HG02798 (cell line): ENCODE results near the gene MYPN.
A peak's percentile ranks its signal among the peaks of the same experiment; 100 is the strongest.
"Not testable (repeated sequence)": the region's sequence is repeated elsewhere in the genome, so short reads cannot be mapped to it uniquely, and the experiment has no call there.

Experiments used
- ATAC-seq: cut with Tn5 transposase; IDR thresholded peaks from one replicate; pipeline ENCODE4 v1.9.1; 2021; ENCODE audit warnings: mild to moderate bottlenecking; ENCODE audit not compliant: unreplicated experiment, poor library complexity

MYPN gene

GRCh38 chr10:68133523-68133922 is 24.2 kb downstream of the MYPN start:
- no peak for ATAC-seq

DNA sequence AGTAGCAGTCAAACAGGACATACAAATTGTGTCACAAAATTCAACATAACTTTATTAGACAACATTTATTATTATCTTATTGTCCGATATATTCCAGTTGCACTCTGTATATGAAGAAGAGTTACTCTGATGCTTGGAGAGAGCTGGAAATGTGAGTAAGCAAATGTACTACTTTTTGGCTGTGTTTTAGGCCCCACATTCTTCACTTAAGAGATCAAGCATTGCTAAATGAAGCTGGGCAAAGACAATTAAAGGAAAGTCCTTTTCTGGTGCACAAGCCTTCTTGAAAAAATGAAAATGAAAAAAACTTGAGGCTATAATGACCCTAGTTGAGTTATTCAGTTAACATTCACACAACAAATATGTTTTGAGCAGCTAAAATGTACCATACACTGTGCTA is 26.1 kb downstream of the MYPN start:
- no peak for ATAC-seq

DNA sequence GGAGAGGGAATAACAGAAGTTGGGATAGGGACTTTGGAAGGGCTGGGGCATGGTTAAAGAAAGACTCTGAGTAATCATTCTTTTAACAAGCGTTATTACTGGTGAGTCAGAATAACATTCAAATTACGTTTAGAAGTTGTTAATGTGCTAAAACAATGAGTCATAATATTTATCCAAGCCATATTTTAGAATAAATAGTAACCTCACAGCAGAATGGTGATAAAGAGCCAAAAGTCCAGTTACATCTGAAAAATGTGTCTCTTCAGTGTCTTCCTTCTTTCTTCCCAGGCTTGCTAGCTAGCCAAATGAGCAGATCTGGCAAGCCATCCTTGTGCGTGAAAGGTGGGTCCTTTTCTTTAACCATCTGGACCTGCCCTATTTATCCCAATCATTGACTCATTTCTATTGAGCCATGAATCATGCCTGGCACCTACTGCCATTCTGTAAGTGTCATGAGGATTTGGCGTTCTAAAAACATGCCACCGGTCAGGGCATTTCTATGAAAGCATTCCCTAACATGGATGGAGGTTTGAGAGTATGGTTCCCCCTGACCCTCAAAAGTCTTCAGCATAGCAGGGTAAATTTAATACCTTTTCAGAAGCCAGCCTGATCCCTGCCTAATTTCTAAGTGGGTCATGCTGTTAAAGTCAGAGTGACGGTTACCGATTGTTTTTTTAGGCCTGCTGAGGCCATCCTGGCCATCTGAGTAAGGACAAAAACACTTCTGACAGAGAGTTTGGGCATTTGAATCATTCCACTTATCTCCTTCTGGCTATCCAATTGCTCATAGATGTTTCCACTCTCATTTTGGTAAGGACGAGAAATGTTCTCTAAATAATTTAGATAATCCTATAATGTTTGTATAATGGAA is 26.9 kb downstream of the MYPN start:
- ATAC-seq = no peak

DNA sequence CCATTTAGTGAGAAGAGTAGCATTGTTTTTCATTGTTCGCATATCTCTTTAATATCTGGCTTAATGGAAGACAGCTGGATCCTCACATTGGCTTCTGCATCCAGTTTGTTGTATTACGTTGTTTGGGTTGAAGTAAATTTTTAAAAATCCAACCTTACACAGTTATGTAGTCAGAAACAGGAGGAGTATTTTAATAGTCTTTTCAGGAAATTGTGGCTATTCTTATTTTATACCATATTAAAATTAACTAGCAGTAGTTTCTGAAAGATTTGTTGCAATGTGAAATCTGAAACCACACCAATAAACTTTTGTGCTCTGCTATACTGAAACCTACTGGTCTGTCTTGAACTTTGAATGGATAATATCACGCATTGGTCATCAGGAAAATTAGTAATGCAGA is 27.9 kb downstream of the MYPN start:
- ATAC-seq = no peak

DNA sequence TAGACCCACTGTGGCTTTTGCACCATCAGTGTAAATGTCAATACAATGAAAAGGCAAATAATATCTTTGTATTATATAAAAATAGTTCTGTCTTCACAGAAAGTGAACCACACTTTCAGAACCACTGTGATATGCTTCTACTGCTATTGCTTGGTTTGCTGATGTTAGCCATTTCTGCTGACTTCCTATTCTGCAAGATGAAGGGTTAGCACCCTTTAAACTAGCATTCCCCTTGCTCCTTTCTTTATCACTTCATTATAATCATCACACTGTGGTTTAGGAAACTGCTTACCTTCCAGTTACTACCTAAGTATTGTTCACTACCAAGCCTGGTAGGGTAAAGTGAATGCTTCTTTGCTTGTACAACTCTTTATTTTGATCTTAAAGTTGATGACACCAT is 29.2 kb downstream of the MYPN start:
- ATAC-seq = no peak

- ATAC-seq = no peak
Measured at GRCh38 chr10:68139448-68140272, 30.4 kb downstream of the MYPN start.

GRCh38 chr10:68142761-68143160 is 33.5 kb downstream of the MYPN start:
- ATAC-seq = no peak

- no peak for ATAC-seq
Measured at GRCh38 chr10:68144709-68145108, 35.4 kb downstream of the MYPN start.

GRCh38 chr10:68145705-68146104 is 36.4 kb downstream of the MYPN start:
- ATAC-seq = no peak

GRCh38 chr10:68146133-68146532 is 36.8 kb downstream of the MYPN start:
- ATAC-seq = no peak

- no peak for ATAC-seq
Measured at GRCh38 chr10:68151453-68151852, 42.2 kb downstream of the MYPN start.

GRCh38 chr10:68153473-68154210 is 44.4 kb downstream of the MYPN start:
- ATAC-seq = no peak

GRCh38 chr10:68154211-68154497 is 44.9 kb downstream of the MYPN start:
- no peak for ATAC-seq

- no peak for ATAC-seq
Measured at GRCh38 chr10:68155615-68156210, 46.4 kb downstream of the MYPN start.

GRCh38 chr10:68156373-68157185 is 47.3 kb downstream of the MYPN start:
- ATAC-seq = peak; percentile 57

GRCh38 chr10:68157522-68157921 is 48.2 kb downstream of the MYPN start:
- ATAC-seq = not testable (repeated sequence)

DNA sequence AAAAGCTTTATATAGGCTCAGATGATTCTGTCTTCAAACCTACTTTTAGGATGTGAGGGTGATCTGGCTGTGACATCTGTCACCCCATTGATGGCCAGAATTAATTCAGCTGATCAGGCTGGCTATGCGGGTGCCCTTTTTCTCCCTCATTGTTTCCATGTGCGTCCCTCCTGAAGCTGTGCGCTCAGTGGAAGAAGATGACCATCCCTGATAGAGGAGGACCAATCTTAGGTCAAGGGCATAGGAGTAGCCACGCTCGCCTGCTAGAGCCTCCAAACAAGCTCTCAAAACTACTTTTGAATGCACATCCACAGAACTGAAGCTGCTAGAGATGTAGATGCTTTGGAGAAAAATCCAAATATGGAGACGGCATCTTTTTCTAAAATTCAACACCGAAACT is 48.7 kb downstream of the MYPN start:
- no peak for ATAC-seq

DNA sequence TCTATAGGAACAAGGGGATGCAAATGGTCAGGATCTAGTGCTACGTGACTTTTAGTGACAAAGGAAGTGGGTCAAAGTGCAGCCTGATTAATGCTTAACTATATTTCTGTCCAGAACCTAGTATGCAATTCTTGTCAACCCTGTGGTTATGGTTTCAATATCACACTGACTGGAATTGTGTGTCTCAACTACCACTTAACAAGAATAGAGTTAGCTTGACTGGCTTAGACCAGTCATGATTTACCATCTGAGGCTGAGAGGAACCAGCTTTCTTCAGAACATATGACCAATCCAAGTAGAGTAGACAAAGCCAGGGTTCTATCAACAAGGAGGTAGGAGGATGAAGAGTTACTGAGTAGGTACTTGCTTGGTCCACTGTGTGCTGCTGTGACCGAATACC is 54.4 kb downstream of the MYPN start:
- peak; percentile 97 for ATAC-seq

GRCh38 chr10:68165643-68166042 is 56.4 kb downstream of the MYPN start:
- ATAC-seq = no peak
